ENCODE results near the gene PDE1C. TPM values are rescaled to one million over a fixed set of nuclear protein-coding genes. Genes with fewer than 3 reads are reported as not detected.

The PDE1C gene
- total and polyA plus RNA-seq, 7 experiments from 2014 or later: 0.21 TPM; not detected in 6

DNA sequence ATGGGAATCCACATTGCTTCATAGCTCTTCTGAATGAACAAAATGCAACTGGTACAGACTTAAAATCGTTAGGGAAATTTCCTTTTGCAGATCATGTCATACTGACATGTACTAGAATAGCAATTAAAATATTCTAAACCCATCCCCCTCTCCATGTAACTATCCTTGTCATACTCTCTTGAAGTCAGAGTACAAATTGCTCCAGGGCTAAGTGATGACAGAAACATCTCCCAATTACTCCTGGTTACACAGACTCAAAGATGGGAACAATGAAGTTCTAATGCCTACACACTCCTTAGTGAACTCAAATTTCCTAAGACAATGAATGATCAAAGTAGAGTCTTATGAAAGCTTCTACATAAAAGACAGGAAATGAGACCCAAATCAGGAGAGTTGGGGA lies 87.2 kb downstream of the PDE1C start:
- no peak for DNase-seq
- Histone ChIP-seq H3K27ac (ENCODE audit: low read depth, low read length) (no peak overlapping the region), H3K36me3 (ENCODE audit: control insufficient read depth in 2 of 3, insufficient read depth in 3 of 3, low read length in 3 of 3) (no peaks in the 10 kb centered on the region), H3K4me1 (ENCODE audit: control insufficient read depth in 2 of 2, insufficient read depth in 2 of 2, low read length in 2 of 2) (no peaks in the 10 kb centered on the region), H3K4me3 (ENCODE audit: low read length) (no peak overlapping the region), H3K9me3 (ENCODE audit: control insufficient read depth in 2 of 3, low read length in 3 of 3) (no peaks in the 10 kb centered on the region), H3K27me3 (ENCODE audit: control insufficient read depth in 2 of 2, insufficient read depth in 2 of 2, low read length in 2 of 2) (no peaks in the 10 kb centered on the region)
- CTCF ChIA-PET: no interaction called here
- Mint-ChIP-seq H3K27ac (no peak overlapping the region), H3K36me3 (no peaks in the 10 kb centered on the region), H3K4me3 (no peak overlapping the region), H3K9me3 (peaks cover 0 to 21% (median 8%) of the 10 kb centered on the region in 11 donors), H3K4me1 (no peaks in the 10 kb centered on the region), H3K27me3 (no peaks in the 10 kb centered on the region)
- ATAC-seq: no peak
- POLR2A ChIA-PET: no interaction called here
- intact Hi-C loops (cut with micrococcal nuclease): no loop called here

DNA sequence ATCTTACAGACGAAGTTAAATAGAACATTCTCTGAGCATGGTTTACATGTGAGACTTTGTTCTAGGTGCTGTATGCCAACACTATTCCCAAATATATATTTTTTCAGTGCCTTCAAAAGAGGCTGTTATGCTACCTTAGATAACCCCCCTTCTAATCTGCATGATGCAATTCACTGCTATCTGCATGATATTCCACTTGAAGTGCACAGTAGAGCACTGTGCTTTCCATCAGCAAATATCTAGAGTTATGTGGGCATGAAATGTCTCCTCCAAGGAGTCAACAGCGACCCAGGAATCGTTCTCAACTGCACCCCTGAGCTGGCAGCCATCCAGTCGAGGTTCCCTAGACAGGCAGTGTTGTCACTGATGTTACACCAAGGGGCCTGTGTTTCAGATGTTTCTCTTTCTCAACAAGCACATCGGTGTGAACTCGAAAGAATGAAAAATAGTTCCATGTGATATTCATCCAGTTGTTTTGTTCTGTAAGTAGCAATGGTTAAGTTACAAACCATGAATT lies 88.3 kb downstream of the PDE1C start:
- H3K27me3 ChIP-seq (ENCODE audit: control insufficient read depth in 2 of 2, insufficient read depth in 2 of 2, low read length in 2 of 2): no peaks in the 10 kb centered on the region
- intact Hi-C loops (cut with micrococcal nuclease): no loop called here
- H3K9me3 ChIP-seq (ENCODE audit: control insufficient read depth in 2 of 3, low read length in 3 of 3): no peaks in the 10 kb centered on the region
- POLR2A ChIA-PET: no interaction called here
- no peak overlapping the region for H3K27ac Mint-ChIP-seq
- no peaks in the 10 kb centered on the region for H3K4me1 Mint-ChIP-seq
- no peaks in the 10 kb centered on the region for H3K36me3 ChIP-seq (ENCODE audit: control insufficient read depth in 2 of 3, insufficient read depth in 3 of 3, low read length in 3 of 3)
- H3K4me3 ChIP-seq (ENCODE audit: low read length): no peak overlapping the region
- H3K27me3 Mint-ChIP-seq: no peaks in the 10 kb centered on the region
- CTCF ChIA-PET: no interaction called here
- DNase-seq (no peak), ATAC-seq (no peak)
- H3K9me3 Mint-ChIP-seq: peaks cover 2 to 25% (median 12%) of the 10 kb centered on the region in 11 donors
- H3K36me3 Mint-ChIP-seq: no peaks in the 10 kb centered on the region
- no peaks in the 10 kb centered on the region for H3K4me1 ChIP-seq (ENCODE audit: control insufficient read depth in 2 of 2, insufficient read depth in 2 of 2, low read length in 2 of 2)
- H3K27ac ChIP-seq (ENCODE audit: low read depth, low read length): no peak overlapping the region
- no peak overlapping the region for H3K4me3 Mint-ChIP-seq

DNA sequence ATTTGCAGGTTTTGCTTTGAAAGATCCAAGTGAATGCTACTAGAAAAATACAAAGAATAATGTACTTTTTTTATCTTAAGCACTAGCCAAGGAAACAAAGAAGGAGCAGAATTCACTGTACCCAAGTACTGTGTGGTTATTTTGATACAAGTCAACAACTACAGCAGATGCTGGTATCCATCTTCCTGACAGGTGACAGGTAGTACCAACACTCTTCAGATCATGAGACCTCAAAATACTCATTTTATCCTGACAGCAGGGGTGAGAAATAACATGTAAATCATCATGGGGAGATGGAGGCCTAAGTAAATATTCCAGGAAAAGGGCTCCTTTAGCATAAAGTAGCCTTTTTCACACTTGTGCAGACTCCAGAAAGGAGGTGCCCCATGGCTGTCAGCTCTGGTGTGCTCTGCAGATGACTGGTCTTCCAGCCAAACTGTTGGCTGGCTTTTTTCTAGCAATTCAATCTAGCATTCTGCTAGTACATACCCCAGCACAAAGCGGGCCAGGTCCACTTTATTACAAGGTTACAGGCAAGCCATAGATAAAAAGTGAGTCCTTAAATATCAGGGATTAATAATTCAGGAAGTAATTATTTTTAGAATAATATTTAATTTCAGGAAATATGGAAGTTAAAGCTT lies 90.4 kb downstream of the PDE1C start:
- H3K4me1 ChIP-seq (ENCODE audit: control insufficient read depth in 2 of 2, insufficient read depth in 2 of 2, low read length in 2 of 2): no peaks in the 10 kb centered on the region
- Mint-ChIP-seq H3K4me1 (no peaks in the 10 kb centered on the region), H3K27me3 (no peaks in the 10 kb centered on the region), H3K9me3 (peaks cover 2 to 29% (median 10%) of the 10 kb centered on the region in 11 donors), H3K4me3 (no peak overlapping the region), H3K36me3 (no peaks in the 10 kb centered on the region), H3K27ac (no peak overlapping the region)
- no peaks in the 10 kb centered on the region for H3K36me3 ChIP-seq (ENCODE audit: control insufficient read depth in 2 of 3, insufficient read depth in 3 of 3, low read length in 3 of 3)
- intact Hi-C loops (cut with micrococcal nuclease): no loop called here
- DNase-seq (no peak), ATAC-seq (no peak)
- no peaks in the 10 kb centered on the region for H3K27me3 ChIP-seq (ENCODE audit: control insufficient read depth in 2 of 2, insufficient read depth in 2 of 2, low read length in 2 of 2)
- POLR2A ChIA-PET: no interaction called here
- H3K9me3 ChIP-seq (ENCODE audit: control insufficient read depth in 2 of 3, low read length in 3 of 3): peaks cover 0 to 3% (median 0%) of the 10 kb centered on the region in 3 experiments
- H3K27ac ChIP-seq (ENCODE audit: low read depth, low read length): no peak overlapping the region
- no peak overlapping the region for H3K4me3 ChIP-seq (ENCODE audit: low read length)
- CTCF ChIA-PET: no interaction called here

DNA sequence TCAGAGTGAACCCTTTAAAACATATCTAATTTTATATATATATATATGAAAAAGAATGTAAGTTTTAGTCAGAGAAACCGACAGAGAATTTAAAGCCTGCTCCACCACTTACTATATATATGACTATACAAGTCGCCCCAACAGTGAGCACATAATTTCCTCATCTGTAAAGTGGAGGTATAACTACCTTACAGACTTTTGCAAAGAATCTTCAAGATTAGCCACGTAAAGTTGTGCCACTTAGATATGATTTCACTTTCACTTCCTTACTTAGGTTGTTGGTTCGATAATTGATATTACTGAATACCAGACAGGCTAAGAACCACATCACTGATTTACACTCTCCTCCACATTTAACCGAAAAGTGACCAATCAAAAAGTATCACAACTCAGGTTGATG lies 94.7 kb downstream of the PDE1C start:
- H3K27me3 Mint-ChIP-seq: no peaks in the 10 kb centered on the region
- peaks cover 0 to 22% (median 6%) of the 10 kb centered on the region in 11 donors for H3K9me3 Mint-ChIP-seq
- ChIA-PET CTCF (no interaction called here), POLR2A (no interaction called here)
- Histone ChIP-seq H3K27ac (ENCODE audit: low read depth, low read length) (no peak overlapping the region), H3K27me3 (ENCODE audit: control insufficient read depth in 2 of 2, insufficient read depth in 2 of 2, low read length in 2 of 2) (no peaks in the 10 kb centered on the region), H3K4me1 (ENCODE audit: control insufficient read depth in 2 of 2, insufficient read depth in 2 of 2, low read length in 2 of 2) (no peaks in the 10 kb centered on the region), H3K9me3 (ENCODE audit: control insufficient read depth in 2 of 3, low read length in 3 of 3) (peaks cover 0 to 3% (median 0%) of the 10 kb centered on the region in 3 experiments), H3K36me3 (ENCODE audit: control insufficient read depth in 2 of 3, insufficient read depth in 3 of 3, low read length in 3 of 3) (no peaks in the 10 kb centered on the region), H3K4me3 (ENCODE audit: low read length) (no peak overlapping the region)
- no peak overlapping the region for H3K27ac Mint-ChIP-seq
- H3K4me1 Mint-ChIP-seq: no peaks in the 10 kb centered on the region
- intact Hi-C loops (cut with micrococcal nuclease): no loop called here
- H3K4me3 Mint-ChIP-seq: no peak overlapping the region
- H3K36me3 Mint-ChIP-seq: no peaks in the 10 kb centered on the region
- DNase-seq (no peak), ATAC-seq (no peak)

DNA sequence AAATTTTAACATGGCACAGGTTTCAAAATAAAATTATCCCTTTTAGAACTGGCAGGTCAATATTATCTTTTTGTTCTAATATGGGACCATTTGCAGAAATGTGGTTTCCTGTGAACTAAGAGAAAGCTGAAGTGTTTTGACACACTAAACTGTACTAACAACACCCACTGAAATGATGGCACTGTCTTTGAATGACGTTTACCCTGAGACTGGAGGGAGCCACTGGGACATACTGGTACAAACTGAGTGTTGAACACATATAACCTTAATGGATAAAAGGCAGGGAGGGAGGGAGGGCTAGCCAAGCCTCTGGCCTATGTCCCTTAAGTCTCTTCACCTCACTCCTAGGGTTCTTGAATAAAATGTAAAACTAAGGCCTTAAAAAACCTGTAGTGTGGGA lies 95.9 kb downstream of the PDE1C start:
- peaks cover 0 to 3% (median 0%) of the 10 kb centered on the region in 3 experiments for H3K9me3 ChIP-seq (ENCODE audit: control insufficient read depth in 2 of 3, low read length in 3 of 3)
- Mint-ChIP-seq H3K4me3 (no peak overlapping the region), H3K27me3 (no peaks in the 10 kb centered on the region), H3K4me1 (no peaks in the 10 kb centered on the region), H3K27ac (no peak overlapping the region), H3K36me3 (no peaks in the 10 kb centered on the region), H3K9me3 (peaks cover 0 to 22% (median 6%) of the 10 kb centered on the region in 11 donors)
- no peak overlapping the region for H3K4me3 ChIP-seq (ENCODE audit: low read length)
- DNase-seq: no peak
- no peaks in the 10 kb centered on the region for H3K36me3 ChIP-seq (ENCODE audit: control insufficient read depth in 2 of 3, insufficient read depth in 3 of 3, low read length in 3 of 3)
- intact Hi-C loops (cut with micrococcal nuclease): no loop called here
- POLR2A ChIA-PET: no interaction called here
- H3K27me3 ChIP-seq (ENCODE audit: control insufficient read depth in 2 of 2, insufficient read depth in 2 of 2, low read length in 2 of 2): no peaks in the 10 kb centered on the region
- CTCF ChIA-PET: no interaction called here
- no peak overlapping the region for H3K27ac ChIP-seq (ENCODE audit: low read depth, low read length)
- ATAC-seq: no peak
- H3K4me1 ChIP-seq (ENCODE audit: control insufficient read depth in 2 of 2, insufficient read depth in 2 of 2, low read length in 2 of 2): no peaks in the 10 kb centered on the region

DNA sequence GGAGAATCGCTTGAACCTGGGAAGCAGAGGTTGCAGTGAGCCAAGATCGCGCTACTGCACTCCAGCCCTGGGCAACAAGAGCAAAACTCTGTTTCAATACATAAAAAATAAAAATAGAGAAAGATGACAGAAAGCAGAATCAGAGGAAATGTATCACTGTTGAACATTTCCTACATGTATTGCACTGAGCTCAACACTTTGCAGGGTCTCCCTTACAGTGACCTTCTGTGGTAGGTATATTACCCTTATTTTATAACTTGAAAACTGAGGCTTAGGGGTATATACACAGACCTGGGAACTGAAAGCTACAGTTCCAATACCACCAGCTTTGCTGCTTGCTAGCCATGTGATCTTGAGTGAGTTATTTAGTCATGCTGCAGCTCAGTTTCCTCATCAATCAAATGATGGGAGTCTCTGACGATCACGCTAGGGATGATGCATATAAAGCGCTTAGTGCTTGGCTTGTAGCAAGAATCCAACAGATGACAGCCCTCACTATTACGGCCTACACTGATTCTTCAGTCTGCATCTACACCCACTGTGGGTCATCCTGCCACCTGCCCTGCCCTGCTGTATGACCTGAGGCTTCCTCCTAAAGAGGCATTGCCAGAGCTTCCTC lies 99.0 kb downstream of the PDE1C start:
- Mint-ChIP-seq H3K36me3 (no peaks in the 10 kb centered on the region), H3K27me3 (no peaks in the 10 kb centered on the region), H3K9me3 (peaks cover 0 to 13% (median 6%) of the 10 kb centered on the region in 11 donors), H3K4me3 (no peak overlapping the region), H3K27ac (no peak overlapping the region), H3K4me1 (no peaks in the 10 kb centered on the region)
- intact Hi-C loops (cut with micrococcal nuclease): no loop called here
- Histone ChIP-seq H3K27me3 (ENCODE audit: control insufficient read depth in 2 of 2, insufficient read depth in 2 of 2, low read length in 2 of 2) (no peaks in the 10 kb centered on the region), H3K9me3 (ENCODE audit: control insufficient read depth in 2 of 3, low read length in 3 of 3) (no peaks in the 10 kb centered on the region), H3K36me3 (ENCODE audit: control insufficient read depth in 2 of 3, insufficient read depth in 3 of 3, low read length in 3 of 3) (no peaks in the 10 kb centered on the region), H3K27ac (ENCODE audit: low read depth, low read length) (no peak overlapping the region), H3K4me1 (ENCODE audit: control insufficient read depth in 2 of 2, insufficient read depth in 2 of 2, low read length in 2 of 2) (no peaks in the 10 kb centered on the region), H3K4me3 (ENCODE audit: low read length) (no peak overlapping the region)
- ChIA-PET POLR2A (interaction anchor here (0.6 kb wide), 1 partner anchor 37 kb away, joined by 3 read pairs; no protein-coding TSS in a partner anchor), CTCF (no interaction called here)
- DNase-seq (no peak), ATAC-seq (no peak)

DNA sequence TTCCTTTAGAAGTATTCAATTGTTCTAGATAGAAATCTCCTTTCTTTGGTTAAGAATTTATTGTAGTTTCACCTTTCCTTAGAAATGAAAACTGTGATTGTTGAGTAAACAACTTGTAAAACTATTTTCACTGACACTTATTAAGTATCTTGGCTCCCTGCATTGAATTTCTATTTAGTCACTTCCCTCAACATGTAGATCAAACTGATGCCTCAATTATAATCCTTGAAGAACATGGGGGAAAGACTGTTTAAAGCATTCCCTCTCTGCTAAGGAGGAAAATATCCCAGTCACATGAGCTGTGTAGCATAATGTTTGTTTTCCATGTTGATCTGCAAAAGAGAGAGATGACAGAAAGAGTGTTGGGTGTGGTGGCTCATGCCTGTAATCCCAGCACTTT lies 99.7 kb downstream of the PDE1C start:
- H3K4me3 Mint-ChIP-seq: no peak overlapping the region
- ChIA-PET POLR2A (no interaction called here), CTCF (interaction anchor here (0.6 kb wide), 1 partner anchor 985 kb away, joined by 3 read pairs; no protein-coding TSS in a partner anchor)
- H3K27me3 ChIP-seq (ENCODE audit: control insufficient read depth in 2 of 2, insufficient read depth in 2 of 2, low read length in 2 of 2): no peaks in the 10 kb centered on the region
- H3K4me1 Mint-ChIP-seq: no peaks in the 10 kb centered on the region
- H3K36me3 Mint-ChIP-seq: no peaks in the 10 kb centered on the region
- no peak overlapping the region for H3K27ac ChIP-seq (ENCODE audit: low read depth, low read length)
- no peaks in the 10 kb centered on the region for H3K4me1 ChIP-seq (ENCODE audit: control insufficient read depth in 2 of 2, insufficient read depth in 2 of 2, low read length in 2 of 2)
- no peak overlapping the region for H3K27ac Mint-ChIP-seq
- peaks cover 0 to 12% (median 6%) of the 10 kb centered on the region in 11 donors for H3K9me3 Mint-ChIP-seq
- DNase-seq (no peak), ATAC-seq (no peak)
- H3K36me3 ChIP-seq (ENCODE audit: control insufficient read depth in 2 of 3, insufficient read depth in 3 of 3, low read length in 3 of 3): no peaks in the 10 kb centered on the region
- intact Hi-C loops (cut with micrococcal nuclease): no loop called here
- no peaks in the 10 kb centered on the region for H3K27me3 Mint-ChIP-seq
- H3K9me3 ChIP-seq (ENCODE audit: control insufficient read depth in 2 of 3, low read length in 3 of 3): no peaks in the 10 kb centered on the region
- H3K4me3 ChIP-seq (ENCODE audit: low read length): no peak overlapping the region

All from naive thymus-derived CD4-positive, alpha-beta T cell (primary cell).